ENCODE results near the gene GPATCH4. TPM values are rescaled to one million over a fixed set of nuclear protein-coding genes. Genes with fewer than 3 reads are reported as not detected.

The GPATCH4 gene
- total and polyA plus RNA-seq, 2 donors (not counting 1 experiment from before 2014, with no cell fraction given) = 11.3 to 38.3 TPM

DNA sequence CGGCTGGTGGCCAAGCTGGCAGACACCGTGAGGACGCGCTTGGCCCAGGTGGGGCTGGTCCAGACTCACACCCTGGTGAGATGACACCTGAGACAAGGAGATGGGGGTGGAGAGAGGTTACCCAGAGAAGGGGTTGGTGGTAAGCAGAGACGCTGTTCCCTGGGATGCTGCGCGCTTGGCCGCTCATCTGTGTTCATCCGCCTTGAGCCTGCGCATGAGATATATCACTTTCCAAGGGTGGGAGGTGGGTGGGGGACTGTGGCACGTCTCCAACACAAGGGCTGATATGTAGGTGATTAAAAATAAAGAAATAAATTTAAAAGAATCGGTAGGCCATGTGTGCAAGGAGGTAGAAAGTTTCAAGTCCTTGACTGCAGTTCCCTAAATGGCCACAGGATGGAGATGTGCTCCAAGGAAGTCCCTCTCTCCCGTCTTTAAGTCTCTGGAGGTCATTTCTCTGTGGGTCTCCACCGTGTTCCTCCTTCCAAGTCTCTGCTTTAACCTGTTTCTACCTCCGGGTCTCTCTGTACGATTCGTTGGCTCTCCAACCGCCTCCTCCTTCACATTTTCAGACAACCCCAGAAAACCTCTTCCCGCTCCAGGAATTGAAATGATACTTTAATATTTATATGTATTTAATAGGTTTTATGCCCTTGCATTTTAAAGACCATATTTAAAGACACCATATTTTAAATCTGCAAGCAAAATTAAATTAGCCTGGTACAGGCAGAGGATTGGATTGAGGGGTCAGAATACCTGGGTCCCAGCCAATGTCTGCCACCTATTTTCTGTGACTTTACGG, 17.3 kb downstream of the GPATCH4 start:
- peak overlapping the region; percentile 14 for H2AFZ ChIP-seq (ENCODE audit: insufficient read depth, low read depth, low read length, poor library complexity, severe bottlenecking)
- H3K4me3 ChIP-seq (ENCODE audit: control extremely low read depth in 1 of 5, extremely low read depth in 1 of 5, insufficient read depth in 1 of 5, low read depth in 2 of 5, low read length in 4 of 5) = peak overlapping the region in 1 of 5 experiments; percentile 64
- Mint-ChIP-seq H3K9me3 (ENCODE audit: insufficient read depth) (no peaks in the 10 kb centered on the region), H3K27me3 (no peaks in the 10 kb centered on the region), H3K27ac (peak overlapping the region; percentile 76), H3K4me1 (peaks cover 32% of the 10 kb centered on the region), H3K4me3 (peak overlapping the region; percentile 15)
- peak overlapping the region; percentile 89 for H3K4me2 ChIP-seq (replicated peaks; ENCODE audit: low read depth, low read length, poor library complexity, severe bottlenecking)
- H3K79me2 ChIP-seq (ENCODE audit: control insufficient read depth, insufficient read depth, low read length) = peaks cover 40% of the 10 kb centered on the region
- TF ChIP-seq EZH2 (IDR thresholded peaks at IDR 0.05; ENCODE audit: borderline replicate concordance, insufficient read depth, low read depth, low read length, poor library complexity, severe bottlenecking) = no peak
- TF ChIP-seq, protein P1, sequence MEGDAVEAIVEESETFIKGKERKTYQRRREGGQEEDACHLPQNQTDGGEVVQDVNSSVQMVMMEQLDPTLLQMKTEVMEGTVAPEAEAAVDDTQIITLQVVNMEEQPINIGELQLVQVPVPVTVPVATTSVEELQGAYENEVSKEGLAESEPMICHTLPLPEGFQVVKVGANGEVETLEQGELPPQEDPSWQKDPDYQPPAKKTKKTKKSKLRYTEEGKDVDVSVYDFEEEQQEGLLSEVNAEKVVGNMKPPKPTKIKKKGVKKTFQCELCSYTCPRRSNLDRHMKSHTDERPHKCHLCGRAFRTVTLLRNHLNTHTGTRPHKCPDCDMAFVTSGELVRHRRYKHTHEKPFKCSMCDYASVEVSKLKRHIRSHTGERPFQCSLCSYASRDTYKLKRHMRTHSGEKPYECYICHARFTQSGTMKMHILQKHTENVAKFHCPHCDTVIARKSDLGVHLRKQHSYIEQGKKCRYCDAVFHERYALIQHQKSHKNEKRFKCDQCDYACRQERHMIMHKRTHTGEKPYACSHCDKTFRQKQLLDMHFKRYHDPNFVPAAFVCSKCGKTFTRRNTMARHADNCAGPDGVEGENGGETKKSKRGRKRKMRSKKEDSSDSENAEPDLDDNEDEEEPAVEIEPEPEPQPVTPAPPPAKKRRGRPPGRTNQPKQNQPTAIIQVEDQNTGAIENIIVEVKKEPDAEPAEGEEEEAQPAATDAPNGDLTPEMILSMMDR (IDR thresholded peaks at IDR 0.05) = peak; percentile 94
- H3K36me3 ChIP-seq (replicated peaks in 1 of 2; ENCODE audit: control extremely low read depth in 1 of 2, control insufficient read depth in 1 of 2, extremely low read depth in 1 of 2, insufficient read depth in 2 of 2, low read length in 1 of 2) = peaks cover 0 to 11% of the 10 kb centered on the region in 2 experiments
- intact Hi-C loops (cut with micrococcal nuclease) = loop anchor here (1.0 to 5.0 kb wide), 4 partner anchors 24 to 292 kb away; no protein-coding TSS in a partner anchor
- DNase-seq = peak; percentile 88
- H4K20me1 ChIP-seq (ENCODE audit: control insufficient read depth, insufficient read depth, low read length, poor library complexity, severe bottlenecking) = no peaks in the 10 kb centered on the region
- H3K27me3 ChIP-seq (replicated peaks in 1 of 4; ENCODE audit: control extremely low read depth in 1 of 4, control insufficient read depth in 3 of 4, insufficient read depth in 4 of 4, low read length in 3 of 4) = no peaks in the 10 kb centered on the region
- no peak overlapping the region for H3K9ac ChIP-seq (ENCODE audit: low read length)
- ATAC-seq (ENCODE audit: low read depth) = peak; percentile 60
- WGBS (ENCODE audit: insufficient coverage) = 57% methylated on average over 12 of the region's 20 CpGs
- ChIA-PET CTCF (interaction anchor here (1.5 to 6.9 kb wide), 3 partner anchors 25 to 103 kb away, joined by 3 to 52 read pairs (median 48); no protein-coding TSS in a partner anchor), POLR2A (interaction anchor here (2.5 kb wide), 1 partner anchor 83 kb away, joined by 19 read pairs; the partner anchor contains the start of gene MEF2D)
- no peaks in the 10 kb centered on the region for H3K9me3 ChIP-seq (ENCODE audit: control extremely low read depth in 1 of 3, control insufficient read depth in 2 of 3, insufficient read depth in 1 of 3, low read length in 2 of 3)
- H3K27ac ChIP-seq (ENCODE audit: low read length in 2 of 2) = peak overlapping the region; percentile 88 to 94
- peaks cover 26 to 36% of the 10 kb centered on the region in 2 donors for H3K4me1 ChIP-seq (ENCODE audit: control insufficient read depth in 2 of 2, insufficient read depth in 2 of 2, low read length in 2 of 2)
